COLO829 (cell line): ENCODE data around the gene NFIA.
A peak's percentile ranks its signal among the peaks of the same experiment; 100 is the strongest.
"Not testable (repeated sequence)": the region's sequence is repeated elsewhere in the genome, so short reads cannot be mapped to it uniquely, and the experiment has no call there.

Experiments used
- DNase-seq: peaks from one replicate; pipeline ENCODE4 v3.0.0; 2012; ENCODE audit warnings: low spot score

The NFIA gene

GRCh38 chr1:61058483-61059245 is 23.7 kb upstream of the NFIA start:
- no peak for DNase-seq

GRCh38 chr1:61061601-61062000 is 20.8 kb upstream of the NFIA start:
- DNase-seq, result not testable (repeated sequence)

DNA sequence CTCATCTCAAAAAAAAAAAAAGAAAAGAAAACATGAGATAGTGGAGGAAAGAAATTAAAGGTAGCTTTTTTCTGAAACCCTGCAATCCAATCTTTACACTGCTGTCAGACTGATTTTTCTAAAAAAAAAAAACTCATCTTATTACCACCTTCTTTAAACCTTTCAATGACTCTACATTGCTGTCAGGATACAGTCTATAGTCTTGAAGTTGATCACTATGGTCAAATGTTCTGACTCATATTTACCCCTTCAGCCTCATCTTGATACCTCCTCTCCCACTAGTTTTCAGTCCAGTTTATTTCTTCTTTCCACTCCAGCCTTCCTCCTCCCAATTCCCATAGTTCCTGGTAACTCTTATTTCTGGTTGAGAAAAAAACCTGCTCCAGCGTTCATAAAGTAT is 17.7 kb upstream of the NFIA start:
- DNase-seq, result no peak

- no peak for DNase-seq
These were observed 14.8 kb upstream of the NFIA start for GRCh38 chr1:61067446-61068019.

- no peak for DNase-seq
These were observed 12.3 kb upstream of the NFIA start for GRCh38 chr1:61070054-61070453.

DNA sequence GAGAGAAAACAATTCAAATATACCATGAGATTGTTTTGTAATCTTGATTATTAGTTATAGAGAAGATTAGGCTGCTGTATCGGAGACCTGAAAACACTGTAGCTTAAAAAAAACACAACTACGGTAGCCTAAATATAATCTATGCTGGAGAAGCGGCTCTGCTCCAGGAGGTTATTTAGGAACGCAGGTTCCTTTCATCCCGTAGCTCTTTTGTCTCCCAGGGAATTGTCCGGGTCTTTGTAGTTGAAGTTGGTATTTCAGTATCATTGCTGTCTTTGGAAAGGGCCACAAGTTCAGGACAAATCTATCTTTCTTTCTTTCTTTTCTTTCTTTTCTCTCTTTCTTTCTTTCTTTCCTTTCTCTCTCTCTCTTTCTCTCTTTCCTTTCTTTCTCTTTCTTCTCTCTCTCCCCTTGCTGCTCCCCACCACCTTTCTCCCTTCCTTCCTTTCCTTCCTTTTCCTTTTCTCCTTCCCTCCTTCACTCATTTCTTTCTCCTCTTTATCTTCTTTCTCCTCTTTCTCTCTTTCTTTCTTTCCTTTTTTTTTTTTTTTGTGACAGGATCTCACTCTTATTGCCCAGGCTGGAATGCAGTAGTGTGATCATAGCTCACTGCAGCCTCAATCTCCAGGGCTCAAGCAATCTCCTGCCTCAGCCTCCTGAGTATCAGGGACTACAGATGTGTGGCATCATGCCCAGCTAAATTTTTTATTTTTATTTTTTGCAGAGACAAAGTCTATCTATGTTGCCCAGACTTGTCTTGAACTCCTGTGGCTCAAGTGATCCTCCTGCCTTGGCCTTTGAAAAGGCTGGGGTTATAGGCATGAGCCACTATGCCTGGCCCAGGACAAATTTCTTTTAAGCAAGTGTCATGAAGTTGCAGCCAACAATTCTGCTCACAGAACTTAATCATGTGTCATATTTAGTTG is 10.9 kb upstream of the NFIA start:
- no peak for DNase-seq

DNA sequence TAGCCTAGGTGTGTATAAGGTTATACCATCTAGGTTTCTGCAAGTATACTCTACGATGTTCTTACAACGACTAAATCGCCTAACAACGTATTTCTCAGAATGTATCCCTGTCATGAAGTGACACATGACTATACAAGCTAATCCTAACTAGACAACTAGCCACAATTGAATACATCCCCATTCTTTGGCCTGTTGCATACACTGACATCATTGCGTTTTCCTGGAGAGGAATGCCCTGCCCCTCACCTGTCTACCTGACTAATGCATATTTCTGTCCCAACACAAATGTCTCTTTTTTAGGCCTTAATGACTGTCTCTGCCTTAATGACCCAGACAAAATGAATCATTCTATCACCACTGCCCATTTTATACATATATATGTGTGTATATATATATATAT is 8.5 kb upstream of the NFIA start:
- no peak for DNase-seq

DNA sequence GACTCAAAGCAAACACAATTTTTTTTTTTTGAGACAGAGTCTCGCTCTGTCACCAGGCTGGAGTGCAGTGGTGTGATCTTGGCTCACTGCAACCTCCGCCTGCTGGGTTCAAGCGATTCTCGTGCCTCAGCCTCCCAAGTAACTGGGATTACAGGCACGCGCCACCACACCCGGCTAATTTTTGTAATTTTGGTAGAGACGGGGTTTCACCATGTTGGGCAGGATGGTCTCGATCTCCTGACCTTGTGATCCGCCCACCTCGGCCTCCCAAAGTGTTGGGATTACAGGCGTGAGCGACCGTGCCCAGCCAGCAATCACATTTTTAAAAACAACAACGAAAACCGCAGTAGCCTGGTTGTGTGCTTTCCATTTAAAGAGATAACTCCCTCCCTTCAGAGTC is 6.5 kb upstream of the NFIA start:
- not testable (repeated sequence) for DNase-seq

DNA sequence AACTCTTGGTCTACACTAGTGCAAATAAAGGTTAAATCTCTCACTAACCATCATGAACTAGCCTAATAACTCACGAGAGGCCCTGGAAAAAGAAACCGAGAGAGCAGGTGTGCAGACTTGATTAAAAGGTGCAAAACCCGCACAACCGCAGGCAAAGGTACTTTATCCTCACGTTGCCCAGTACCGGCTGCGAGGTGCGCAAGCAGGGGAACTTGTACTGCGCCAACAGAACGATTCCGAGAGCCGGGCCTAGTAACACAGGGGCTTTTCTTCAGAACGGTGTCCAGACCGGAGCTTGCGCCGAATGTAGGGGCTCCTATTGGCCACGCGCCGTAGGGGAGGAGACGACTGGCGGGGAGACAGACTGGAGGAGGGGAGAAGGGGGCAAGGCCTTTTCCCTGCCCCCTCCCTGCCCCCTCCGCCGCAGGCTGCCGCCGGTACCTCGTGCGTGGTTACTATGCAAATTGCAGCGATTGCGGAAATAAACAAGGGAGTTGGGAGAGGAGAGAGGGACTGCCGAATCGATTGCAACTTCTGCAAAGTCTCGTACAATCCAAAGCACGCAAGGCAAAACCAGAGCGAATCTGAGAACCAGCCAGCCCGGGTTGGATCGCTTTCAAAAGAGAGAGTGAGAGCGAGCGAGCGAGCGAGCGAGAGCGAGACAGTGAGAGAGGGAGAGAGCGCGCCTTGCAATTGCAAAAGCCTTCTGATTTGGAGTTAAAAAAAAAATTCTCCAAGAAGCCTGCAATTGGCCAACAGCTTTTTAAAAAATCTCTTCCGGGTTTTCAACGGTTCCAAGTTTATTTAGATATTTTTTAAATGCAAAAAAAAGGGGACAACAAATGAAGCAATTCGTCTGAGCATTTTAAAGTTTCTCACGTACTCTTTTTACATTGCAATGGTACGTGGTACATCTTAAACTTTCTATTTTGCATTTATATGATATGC is 5.4 kb upstream of the NFIA start:
- DNase-seq, result peak; percentile 74

DNA sequence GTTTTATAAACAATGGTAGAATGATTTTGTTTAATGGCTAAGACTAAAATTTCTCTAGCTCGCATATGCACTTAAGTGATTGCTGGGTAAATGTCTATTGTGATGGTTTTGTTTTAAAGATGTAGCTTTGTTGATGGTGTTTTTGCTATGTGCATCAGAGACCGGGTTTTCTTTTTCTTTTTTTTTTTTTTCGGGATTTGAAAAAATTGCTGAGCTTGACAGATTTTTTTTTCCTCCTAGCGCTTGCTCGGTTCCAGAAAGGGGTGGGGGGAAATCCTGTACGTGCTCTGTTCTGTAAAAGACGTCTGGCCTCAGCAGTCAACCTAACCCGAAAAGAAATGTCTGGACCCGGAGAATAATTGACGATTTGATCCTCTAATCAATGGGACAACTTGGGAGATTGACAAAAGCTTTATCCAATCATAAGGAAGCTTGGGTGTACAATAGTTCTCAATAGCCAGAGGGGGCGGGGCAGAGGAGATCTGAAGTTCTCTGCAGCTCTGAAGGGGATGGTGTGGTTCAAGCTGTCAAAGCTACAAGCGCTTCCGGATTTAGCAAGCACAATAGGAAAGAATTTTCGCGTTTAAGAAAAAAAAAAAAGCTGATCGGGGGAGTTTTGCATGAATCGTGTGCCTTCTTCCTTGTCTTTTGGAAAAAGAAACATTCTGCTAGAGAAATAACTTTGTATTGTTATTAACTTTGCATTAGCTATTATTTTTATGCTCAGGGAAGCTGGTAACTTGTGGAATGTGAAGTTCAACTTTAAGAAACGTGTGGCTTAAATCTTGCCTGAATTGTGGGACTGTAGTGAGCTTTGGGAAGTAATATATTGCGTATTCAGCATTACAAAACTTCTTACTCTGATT is 4.5 kb upstream of the NFIA start:
- peak; percentile 98 for DNase-seq

DNA sequence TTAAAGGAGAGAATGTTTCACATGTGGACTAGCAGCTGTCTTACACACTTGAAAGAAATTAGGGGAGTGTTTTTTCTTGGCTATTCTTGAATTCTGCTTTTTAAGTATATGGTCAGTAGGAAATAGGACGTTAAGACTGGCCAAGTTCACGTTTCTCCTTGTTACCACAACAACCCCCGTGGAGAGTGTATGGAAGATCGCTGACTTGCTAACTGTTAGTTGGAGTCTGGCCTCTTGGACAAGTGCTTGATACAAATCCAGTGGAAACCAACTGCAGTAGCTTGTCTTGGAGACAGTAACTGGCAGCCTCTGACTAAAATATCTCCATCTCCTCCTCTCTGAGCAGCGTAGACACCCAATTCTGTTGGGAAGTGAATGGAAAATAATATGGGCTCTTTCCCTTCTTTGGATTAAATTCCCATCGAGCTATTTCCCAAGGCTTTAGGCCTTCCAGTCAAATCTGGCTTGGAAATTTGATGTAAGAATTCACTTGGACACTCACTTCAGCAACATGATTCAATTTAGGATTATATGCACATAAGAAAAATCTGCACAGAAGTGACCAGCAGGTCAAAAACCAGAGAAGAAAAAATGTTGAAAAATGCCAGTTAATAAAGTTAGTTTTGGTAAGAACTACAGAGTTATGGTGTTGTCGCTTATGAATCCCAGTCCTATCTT is 3.6 kb upstream of the NFIA start:
- no peak for DNase-seq

- DNase-seq, result no peak
These were observed 3.0 kb upstream of the NFIA start for GRCh38 chr1:61079296-61079897.

GRCh38 chr1:61079898-61080336 is 2.4 kb upstream of the NFIA start:
- DNase-seq, result peak; percentile 77

GRCh38 chr1:61080413-61081143 is 1.8 kb upstream of the NFIA start:
- no peak for DNase-seq

GRCh38 chr1:61081144-61081685 is 1.1 kb upstream of the NFIA start:
- no peak for DNase-seq

- DNase-seq, result no peak
These were observed 563 bp upstream of the NFIA start for GRCh38 chr1:61081686-61082310.

DNA sequence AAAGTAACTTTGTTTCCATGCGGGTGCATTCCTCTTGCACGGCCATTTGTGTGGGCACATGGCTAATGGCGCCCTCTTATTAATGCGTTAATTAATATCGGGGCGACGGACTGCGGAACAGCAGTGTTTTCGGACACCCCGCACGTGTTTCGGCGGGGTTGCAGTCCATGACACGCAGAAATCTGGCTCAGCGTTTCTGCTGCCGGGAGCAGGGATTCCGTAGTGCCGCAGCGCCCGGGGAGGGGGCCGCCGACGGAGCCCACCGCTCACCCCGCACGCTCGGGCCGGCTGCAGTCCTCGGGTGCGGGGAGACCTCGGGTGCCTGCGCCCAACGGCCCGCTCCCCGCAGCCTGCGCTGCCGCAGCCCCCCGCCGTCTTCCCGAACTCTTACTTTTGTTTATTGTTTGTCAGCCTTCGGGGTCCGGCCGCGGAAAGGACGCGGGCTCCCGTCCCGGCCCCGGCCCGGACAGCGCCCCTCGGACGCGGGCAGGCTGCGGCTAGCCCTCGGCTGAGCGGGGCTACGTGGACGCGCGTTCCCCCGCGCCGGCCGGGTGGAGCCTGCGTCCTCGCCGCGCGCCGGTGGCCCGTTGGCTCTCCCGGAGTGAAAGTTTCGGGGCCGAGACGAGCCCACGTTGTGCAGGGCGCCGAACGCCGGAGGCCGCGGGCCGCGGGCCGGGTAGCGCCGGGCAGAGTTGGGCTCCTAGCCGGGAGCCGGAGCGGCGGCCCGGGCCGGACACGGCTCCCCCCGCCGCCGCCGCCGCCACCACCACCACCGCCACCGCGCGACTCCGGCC is 849 bp downstream of the NFIA start:
- DNase-seq, result no peak
